ENCODE measurements around the gene LMAN2L.

LMAN2L gene

GRCh38 chr2:96702098-96702785 lies 37.6 kb downstream of the LMAN2L start:
- no peak for DNase-seq

- no peak for DNase-seq
These were observed 38.2 kb downstream of the LMAN2L start for GRCh38 chr2:96701636-96702035.

- DNase-seq, result no peak
These were observed 39.8 kb downstream of the LMAN2L start for GRCh38 chr2:96700086-96700485.

GRCh38 chr2:96699621-96700020 lies 40.2 kb downstream of the LMAN2L start:
- no peak for DNase-seq

DNA sequence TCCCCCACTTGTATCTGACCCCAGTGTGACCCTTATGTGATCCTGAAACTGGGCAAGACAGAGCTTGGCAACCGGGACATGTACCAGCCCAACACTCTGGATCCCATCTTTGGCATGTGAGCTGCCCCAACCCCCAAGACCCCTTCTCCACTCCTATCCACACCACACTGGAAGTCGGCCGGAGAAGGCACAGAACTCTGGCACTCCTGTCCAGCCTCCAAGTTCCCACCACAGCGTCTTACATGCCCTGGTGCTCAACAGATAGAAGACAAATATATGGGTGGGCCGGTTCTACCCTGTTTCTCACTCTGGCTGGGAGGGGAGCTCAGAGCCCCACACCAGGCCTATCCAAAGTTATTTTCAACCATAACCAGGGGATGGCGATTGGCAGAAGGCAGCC lies 40.8 kb downstream of the LMAN2L start:
- no peak for DNase-seq

- DNase-seq, result no peak
These were observed 41.5 kb downstream of the LMAN2L start for GRCh38 chr2:96698221-96698861.

- DNase-seq, result no peak
These were observed 42.4 kb downstream of the LMAN2L start for GRCh38 chr2:96697476-96697875.

GRCh38 chr2:96695602-96696001 lies 44.3 kb downstream of the LMAN2L start:
- DNase-seq, result no peak

GRCh38 chr2:96694816-96695455 lies 44.9 kb downstream of the LMAN2L start:
- no peak for DNase-seq

GRCh38 chr2:96694279-96694678 lies 45.6 kb downstream of the LMAN2L start:
- no peak for DNase-seq

DNA sequence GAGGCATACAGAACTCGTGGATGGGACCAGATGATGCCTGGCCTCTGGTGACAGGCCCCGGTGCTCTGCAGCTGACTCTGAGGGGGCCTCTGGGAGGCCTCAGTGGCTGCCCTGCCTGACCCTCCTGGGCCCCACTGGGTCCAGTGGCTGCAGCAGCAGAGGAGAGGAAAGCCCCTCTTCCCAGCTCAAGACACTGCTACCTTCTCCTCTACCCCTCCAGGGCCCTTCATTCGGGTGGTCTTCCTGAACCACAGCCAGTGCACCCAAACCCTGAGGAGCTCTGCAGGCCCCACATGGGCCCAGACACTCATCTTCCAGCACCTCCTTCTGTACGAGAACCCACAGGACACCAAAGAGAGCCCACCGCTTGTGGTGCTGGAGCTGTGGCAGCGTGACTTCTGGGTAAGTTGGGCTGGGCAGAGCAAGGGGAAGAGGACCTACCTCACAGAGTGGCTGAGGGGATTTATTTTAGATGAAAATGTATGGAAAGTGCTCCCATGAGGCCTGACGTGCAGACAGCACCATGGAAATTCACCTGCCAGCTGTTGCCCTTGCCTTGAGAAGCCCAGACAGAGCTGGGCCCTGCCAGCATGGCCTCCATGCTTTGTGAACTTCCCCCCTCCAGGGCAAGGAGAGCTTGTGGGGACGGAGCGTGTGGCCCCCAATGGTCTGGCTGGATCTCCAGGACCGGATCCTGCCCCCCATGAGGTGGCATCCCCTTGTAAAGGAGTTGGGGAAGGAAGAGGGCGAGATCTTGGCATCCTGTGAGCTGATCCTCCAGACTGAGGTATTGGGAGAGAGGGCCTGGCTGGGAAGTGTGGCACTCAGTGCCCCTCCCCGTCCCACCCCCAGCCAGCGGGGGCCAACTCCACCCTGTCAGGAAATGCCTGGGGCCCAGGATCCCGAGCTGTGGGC lies 46.3 kb downstream of the LMAN2L start:
- no peak for DNase-seq

- no peak for DNase-seq
These were observed 47.5 kb downstream of the LMAN2L start for GRCh38 chr2:96692094-96692971.

GRCh38 chr2:96691022-96691612 lies 48.7 kb downstream of the LMAN2L start:
- no peak for DNase-seq

- DNase-seq, result no peak
These were observed 49.4 kb downstream of the LMAN2L start for GRCh38 chr2:96690306-96691021.

DNA sequence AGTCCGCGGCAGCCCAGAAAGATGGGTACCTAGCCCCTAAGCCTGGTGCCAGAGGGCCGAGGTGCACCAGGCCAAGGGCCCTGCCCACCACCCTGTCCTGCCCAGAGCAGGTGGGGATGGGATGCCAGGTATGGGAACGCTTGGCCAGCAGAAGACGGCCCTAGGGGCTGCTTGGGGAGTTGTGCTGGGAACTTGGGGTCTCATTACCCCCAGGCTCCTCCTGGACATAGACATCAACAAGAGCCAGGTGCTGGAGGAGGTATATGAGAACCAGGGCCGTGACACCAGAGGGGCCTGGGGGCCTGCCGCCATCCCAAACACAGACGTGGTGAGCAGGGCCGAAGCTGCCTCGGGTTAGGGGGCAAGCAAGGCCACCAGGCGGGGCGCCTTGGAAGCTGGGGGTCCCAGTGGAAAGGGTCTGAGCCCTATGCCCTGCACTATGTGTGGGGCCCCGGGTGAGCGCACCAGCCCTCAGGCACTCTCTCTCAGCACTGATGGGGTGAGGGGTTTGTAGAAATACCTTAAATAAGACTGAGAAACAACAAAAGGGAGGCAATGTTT lies 50.4 kb downstream of the LMAN2L start:
- no peak for DNase-seq

GRCh38 chr2:96688649-96689430 lies 51.0 kb downstream of the LMAN2L start:
- DNase-seq, result no peak

DNA sequence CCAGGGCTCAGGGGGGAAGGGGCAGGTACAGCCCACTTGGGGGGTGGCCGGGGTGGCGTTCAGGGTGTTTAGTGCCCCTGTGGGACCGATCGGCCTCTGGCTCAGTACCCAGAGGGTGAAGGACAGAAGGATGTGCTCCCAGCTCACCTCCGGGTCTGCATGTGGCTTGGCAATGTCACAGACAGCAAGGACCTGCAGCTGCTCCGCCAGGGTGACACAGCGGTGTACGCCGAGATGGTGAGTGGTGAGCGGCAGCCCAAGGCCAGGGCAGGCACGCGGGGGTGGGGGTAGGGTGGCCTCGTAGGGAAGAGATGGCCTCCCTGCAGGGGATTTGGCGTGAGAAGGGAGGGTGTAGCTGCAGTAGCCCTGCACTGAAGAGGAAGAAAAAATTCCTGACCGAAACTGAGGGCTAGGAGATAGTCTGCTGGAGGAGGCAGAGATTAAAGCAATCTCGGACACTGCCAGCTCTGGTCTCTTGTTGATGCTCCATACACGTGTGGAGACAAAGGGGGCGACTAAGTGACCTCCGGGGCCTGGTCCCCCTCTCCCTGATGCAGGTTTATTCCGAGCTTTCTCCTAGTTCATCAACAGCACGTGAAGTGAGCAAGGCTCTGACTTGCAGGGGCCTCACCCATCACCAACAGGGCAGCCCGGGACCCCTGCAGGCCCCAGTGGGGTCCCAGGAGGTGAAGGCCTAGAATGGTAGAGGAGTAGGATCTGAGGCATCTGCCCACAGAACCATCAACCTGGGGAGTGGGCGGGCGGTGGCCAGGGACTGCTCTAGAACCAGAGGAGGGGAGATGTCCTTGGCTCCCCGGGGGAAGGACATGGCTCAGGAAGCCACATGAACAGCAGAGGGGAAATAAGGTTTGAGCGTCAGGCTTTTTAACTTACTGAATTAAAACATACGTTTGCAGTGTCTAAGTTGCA lies 51.9 kb downstream of the LMAN2L start:
- DNase-seq, result no peak

DNA sequence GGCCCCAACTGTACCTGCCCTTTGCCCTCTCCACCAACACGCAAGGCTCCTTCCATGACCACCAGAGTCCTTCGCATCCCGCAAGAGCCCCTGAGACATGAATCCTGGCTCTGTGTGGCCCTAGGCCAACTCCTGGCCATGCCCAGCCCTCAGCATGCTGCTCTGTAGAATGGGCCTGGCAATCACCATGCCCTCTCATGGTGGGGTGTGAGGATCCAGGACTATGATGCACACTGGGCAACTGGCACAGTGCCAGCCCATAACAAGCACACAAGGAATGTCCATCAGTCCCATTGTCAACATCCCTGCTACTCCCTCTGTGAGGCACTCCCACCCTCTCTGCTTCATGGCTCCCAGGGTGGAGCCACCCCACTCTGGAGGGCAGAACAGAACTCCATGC lies 52.6 kb downstream of the LMAN2L start:
- no peak for DNase-seq

All from NCI-H2029 (cell line).